GM19395 (cell line): Measurements from ENCODE around the gene FAM163B.
"Not testable (repeated sequence)": the region's sequence is repeated elsewhere in the genome, so short reads cannot be mapped to it uniquely, and the experiment has no call there.

Source experiments
- ATAC-seq: cut with Tn5 transposase; IDR thresholded peaks from one replicate; pipeline ENCODE4 v1.9.1; 2021; ENCODE audit warnings: mild to moderate bottlenecking, moderate library complexity; ENCODE audit not compliant: unreplicated experiment

Gene FAM163B

GRCh38 chr9:133571391-133571890 lies 37.7 kb downstream of the FAM163B start:
- ATAC-seq: no peak

GRCh38 chr9:133570691-133571080 lies 38.5 kb downstream of the FAM163B start:
- no peak for ATAC-seq

GRCh38 chr9:133569891-133570690 lies 39.1 kb downstream of the FAM163B start:
- ATAC-seq: no peak

- ATAC-seq: no peak
Measured at GRCh38 chr9:133569121-133569785, 39.9 kb downstream of the FAM163B start.

GRCh38 chr9:133568186-133568585 lies 41.0 kb downstream of the FAM163B start:
- no peak for ATAC-seq

- no peak for ATAC-seq
Measured at GRCh38 chr9:133566817-133567216, 42.4 kb downstream of the FAM163B start.

- ATAC-seq: no peak
Measured at GRCh38 chr9:133566382-133566781, 42.8 kb downstream of the FAM163B start.

- ATAC-seq: no peak
Measured at GRCh38 chr9:133564451-133565116, 44.6 kb downstream of the FAM163B start.

- not testable (repeated sequence) for ATAC-seq
Measured at GRCh38 chr9:133563814-133564213, 45.4 kb downstream of the FAM163B start.

GRCh38 chr9:133563291-133563796 lies 45.8 kb downstream of the FAM163B start:
- no peak for ATAC-seq

- ATAC-seq: no peak
Measured at GRCh38 chr9:133562611-133563290, 46.4 kb downstream of the FAM163B start.

GRCh38 chr9:133561976-133562554 lies 47.1 kb downstream of the FAM163B start:
- ATAC-seq: no peak

GRCh38 chr9:133560944-133561343 lies 48.2 kb downstream of the FAM163B start:
- no peak for ATAC-seq

GRCh38 chr9:133560311-133560710 lies 48.9 kb downstream of the FAM163B start:
- ATAC-seq: no peak

GRCh38 chr9:133558191-133559126 lies 50.7 kb downstream of the FAM163B start:
- ATAC-seq: peak; percentile 51

- ATAC-seq: no peak
Measured at GRCh38 chr9:133557581-133557980, 51.6 kb downstream of the FAM163B start.

- no peak for ATAC-seq
Measured at GRCh38 chr9:133556354-133556753, 52.8 kb downstream of the FAM163B start.

- no peak for ATAC-seq
Measured at GRCh38 chr9:133554729-133555128, 54.5 kb downstream of the FAM163B start.

GRCh38 chr9:133553973-133554713 lies 55.0 kb downstream of the FAM163B start:
- ATAC-seq: no peak
